T-cell (primary cell): ENCODE data around the gene CEP192. TPM values are rescaled to one million over a fixed set of nuclear protein-coding genes. Genes with fewer than 3 reads are reported as not detected.

Source experiments
- ATAC-seq, 4 experiments: fragments of 200-7000 bp in 3 of 4; fragments of 150-1000 bp in 1 of 4; cut with Tn5 transposase; replicated peaks in 1 of 4; 1 replicate in 3 of 4; 2 replicates in 1 of 4; pipeline ENCODE4 v1.10.0; 2021; ENCODE audit warnings: moderate library complexity in 3 of 4, mild to moderate bottlenecking in 2 of 4, moderate number of reproducible peaks in 1 of 4
- CTCF ChIA-PET, 2 donors: fragments of 300-600 bp; sonication (Branson Sonifier 250); formaldehyde crosslinking; loops; one replicate each; lab custom pipeline; 2022; ENCODE audit warnings: antibody characterized with exemption in 2 of 2; lab: Charles Lee
- POLR2A ChIA-PET, 2 donors: fragments of 300-600 bp; sonication (Branson Sonifier 250); formaldehyde crosslinking; loops; one replicate each; lab custom pipeline; 2022; ENCODE audit warnings: antibody characterized with exemption in 2 of 2; lab: Charles Lee
- DNase-seq, 35 experiments: peaks; one replicate each; pipeline versions ENCODE4 v3.0.0 to v3.0.0-alpha.2; 2013 to 2023
- H3K27ac ChIP-seq: one replicate; pipeline ENCODE4 v1.5.1; 2013; ENCODE audit warnings: low read length
- H3K27me3 ChIP-seq, 2 experiments: replicated peaks in 1 of 2; 1 replicate in 1 of 2; 2 replicates in 1 of 2; pipeline versions ENCODE4 v1.6.1 to v1.7.0; 2013; ENCODE audit warnings: low read length in 1 of 2, mixed read lengths in 1 of 2; ENCODE audit not compliant: control insufficient read depth in 2 of 2, insufficient read depth in 2 of 2; ENCODE audit errors: extremely low read depth in 1 of 2
- H3K36me3 ChIP-seq, 2 donors: 1 replicate in 1 of 2; 2 replicates in 1 of 2; pipeline versions ENCODE4 v1.6.1 to v1.7.0; 2013; ENCODE audit warnings: low read length in 1 of 2; ENCODE audit not compliant: control insufficient read depth in 2 of 2, insufficient read depth in 1 of 2; ENCODE audit errors: extremely low read depth in 1 of 2
- H3K4me1 ChIP-seq, 2 experiments: 1 replicate in 1 of 2; 2 replicates in 1 of 2; pipeline versions ENCODE4 v1.6.1 to v1.7.0; 2013; ENCODE audit warnings: low read length in 2 of 2, mixed read lengths in 1 of 2; ENCODE audit not compliant: insufficient read depth in 2 of 2, control insufficient read depth in 1 of 2; ENCODE audit errors: extremely low read depth in 1 of 2
- H3K4me3 ChIP-seq, 2 donors: 1 replicate in 1 of 2; 2 replicates in 1 of 2; pipeline versions ENCODE4 v1.5.1 to v1.7.0; 2013; ENCODE audit warnings: mild to moderate bottlenecking in 2 of 2, low read length in 1 of 2, moderate library complexity in 1 of 2; ENCODE audit not compliant: control insufficient read depth in 1 of 2; ENCODE audit errors: extremely low read depth in 1 of 2
- H3K9me3 ChIP-seq: 2 replicates; pipeline ENCODE4 v1.7.0; 2013
- H3K27ac Mint-ChIP-seq, 2 donors: one replicate each; pipeline ENCODE4 v1.8.0; 2020 to 2021; ENCODE audit warnings: mild to moderate bottlenecking in 2 of 2, mixed read lengths in 2 of 2
- H3K27me3 Mint-ChIP-seq, 2 donors: one replicate each; pipeline ENCODE4 v1.8.0; 2021 to 2022; ENCODE audit warnings: mixed read lengths in 2 of 2
- H3K36me3 Mint-ChIP-seq: one replicate; pipeline ENCODE4 v1.8.0; 2021; ENCODE audit warnings: mixed read lengths
- H3K4me1 Mint-ChIP-seq, 3 donors: one replicate each; pipeline ENCODE4 v1.8.0; 2020 to 2022; ENCODE audit warnings: mixed read lengths in 3 of 3, mild to moderate bottlenecking in 1 of 3
- H3K4me3 Mint-ChIP-seq, 3 donors: one replicate each; pipeline ENCODE4 v1.8.0; 2020 to 2022; ENCODE audit warnings: mild to moderate bottlenecking in 3 of 3, mixed read lengths in 3 of 3, moderate library complexity in 3 of 3
- H3K9me3 Mint-ChIP-seq, 3 donors: one replicate each; pipeline ENCODE4 v1.8.0; 2020 to 2022; ENCODE audit warnings: mixed read lengths in 3 of 3
- WGBS: methylation state at CpG from one replicate; pipeline ENCODE4 v1.1.5; 2013; ENCODE audit warnings: missing lambda C conversion rate; ENCODE audit not compliant: insufficient coverage; 5-methylcytosine and 5-hydroxymethylcytosine counted together
- total RNA-seq, 35 experiments: library from RNA in 6 of 35; stranded (reverse) in 6 of 35; fragments of 120-200 nt in 1 of 35; gene quantifications; one replicate each; pipeline versions ENCODE4 v1.2.1 to v1.2.4 and lab custom pipeline; 2013 to 2026

CEP192 gene
- total RNA-seq, 5 donors from 2014 or later (not counting 1 experiment from before 2014, with no cell fraction given), result 28.9 to 37.2 (median 32.9) TPM

DNA sequence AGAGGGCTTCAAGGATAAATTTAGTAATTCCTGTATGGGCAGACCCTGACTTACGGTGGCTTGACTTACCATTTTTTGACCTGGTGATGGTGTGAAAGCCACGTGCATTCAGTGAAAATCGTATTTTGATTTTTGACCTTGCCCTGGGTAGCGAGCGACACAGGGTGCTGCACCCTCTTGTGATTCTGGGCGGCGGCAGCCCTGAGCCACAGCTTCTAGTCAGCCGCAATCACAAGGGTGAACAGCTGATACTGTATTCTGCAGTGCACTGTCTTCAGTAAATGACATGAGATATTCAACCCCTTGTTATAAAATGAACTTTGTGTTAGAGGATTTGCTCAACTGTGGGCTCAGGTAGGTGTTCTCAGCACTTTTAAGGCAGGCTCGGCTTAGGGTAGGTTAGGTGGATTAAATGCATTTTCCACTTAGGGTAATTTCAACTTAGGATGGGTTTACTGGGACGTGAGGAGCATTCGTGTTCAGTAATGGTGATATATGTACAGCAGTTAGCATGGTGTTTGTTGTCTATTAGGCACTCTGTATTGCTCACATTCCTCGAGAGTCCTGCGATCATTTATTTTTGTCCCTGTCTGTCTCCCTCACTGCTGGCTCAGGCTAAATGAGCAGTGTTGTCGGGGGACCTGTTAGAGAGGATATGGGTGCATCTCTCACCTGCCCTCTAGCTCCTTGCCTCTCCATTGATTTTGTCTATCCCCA, 109.9 kb downstream of the CEP192 start:
- H3K4me1 ChIP-seq, result no peaks in the 10 kb centered on the region
- ATAC-seq (no peak), DNase-seq (no peak)
- CTCF ChIA-PET, result no interaction called here
- H3K9me3 ChIP-seq, result no peaks in the 10 kb centered on the region
- H3K27ac ChIP-seq, result no peak overlapping the region
- peaks cover 0 to 6% (median 3%) of the 10 kb centered on the region in 3 donors for H3K4me1 Mint-ChIP-seq
- no peak overlapping the region for H3K27ac Mint-ChIP-seq
- H3K27me3 Mint-ChIP-seq, result no peaks in the 10 kb centered on the region
- WGBS, result 94% methylated on average over 11 of the region's 14 CpGs
- no peaks in the 10 kb centered on the region for H3K27me3 ChIP-seq
- peaks cover 2 to 73% of the 10 kb centered on the region in 2 donors for H3K36me3 ChIP-seq
- H3K4me3 ChIP-seq, result no peak overlapping the region
- POLR2A ChIA-PET, result no interaction called here
- H3K9me3 Mint-ChIP-seq, result no peaks in the 10 kb centered on the region
- peaks cover 75% of the 10 kb centered on the region for H3K36me3 Mint-ChIP-seq
- no peak overlapping the region for H3K4me3 Mint-ChIP-seq

DNA sequence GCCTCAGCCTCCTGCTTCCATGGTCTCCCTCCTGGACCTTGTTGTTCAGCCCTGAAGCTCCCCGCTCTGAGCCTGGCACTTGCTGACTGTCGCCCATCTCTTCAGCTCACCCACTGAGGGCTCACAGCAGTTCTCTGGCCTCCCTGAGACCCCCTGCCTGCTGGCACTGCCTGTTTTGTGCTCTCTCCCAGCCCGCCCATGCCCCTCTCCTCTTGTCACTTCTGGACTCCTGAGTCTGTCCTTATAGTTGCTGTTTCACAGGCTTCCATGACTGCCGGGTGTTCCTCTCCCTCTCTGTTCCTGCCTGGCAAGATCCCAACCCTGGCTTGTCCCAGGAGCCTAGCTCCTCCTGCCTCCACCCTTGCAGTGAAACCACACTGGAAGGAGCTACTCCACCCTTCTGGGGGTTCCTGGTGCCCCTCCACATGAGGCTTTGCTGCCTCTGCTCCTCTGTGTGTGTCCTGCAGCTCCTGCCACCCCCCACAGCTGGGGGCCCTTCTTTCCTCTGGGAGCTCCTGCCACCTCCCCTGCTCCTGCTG, 110.6 kb downstream of the CEP192 start:
- POLR2A ChIA-PET, result no interaction called here
- CTCF ChIA-PET, result no interaction called here
- H3K4me1 ChIP-seq, result no peaks in the 10 kb centered on the region
- Mint-ChIP-seq H3K4me1 (peaks cover 0 to 6% (median 4%) of the 10 kb centered on the region in 3 donors), H3K9me3 (no peaks in the 10 kb centered on the region), H3K36me3 (peaks cover 75% of the 10 kb centered on the region), H3K27me3 (no peaks in the 10 kb centered on the region), H3K27ac (no peak overlapping the region), H3K4me3 (no peak overlapping the region)
- H3K9me3 ChIP-seq, result no peaks in the 10 kb centered on the region
- no peak overlapping the region for H3K27ac ChIP-seq
- DNase-seq (no peak), ATAC-seq (no peak)
- WGBS, result 100% methylated on average over 4 of the region's 4 CpGs
- peaks cover 0 to 72% of the 10 kb centered on the region in 2 donors for H3K36me3 ChIP-seq
- no peaks in the 10 kb centered on the region for H3K27me3 ChIP-seq
- H3K4me3 ChIP-seq, result no peak overlapping the region

DNA sequence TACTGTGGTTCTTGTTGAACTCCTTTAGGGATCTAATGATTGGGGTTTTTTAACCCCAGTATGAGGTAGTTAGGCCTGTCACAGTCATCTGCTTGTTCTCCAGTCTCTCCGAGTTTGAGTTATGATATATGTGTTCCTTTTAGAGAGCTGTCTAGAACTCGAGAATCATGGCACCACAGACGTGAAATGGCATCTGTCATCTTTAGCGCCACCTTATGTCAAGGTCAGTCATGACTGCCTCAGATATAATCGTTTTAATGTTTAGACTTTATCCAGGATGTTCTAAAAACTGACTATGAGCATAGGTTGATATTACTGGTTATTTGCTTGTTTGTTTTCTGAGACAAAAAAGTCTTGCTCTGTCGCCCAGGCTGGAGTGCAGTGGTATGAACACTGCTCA, 112.2 kb downstream of the CEP192 start:
- Mint-ChIP-seq H3K9me3 (no peaks in the 10 kb centered on the region), H3K27ac (no peak overlapping the region), H3K27me3 (no peaks in the 10 kb centered on the region), H3K4me3 (no peak overlapping the region), H3K4me1 (peaks cover 0 to 6% (median 4%) of the 10 kb centered on the region in 3 donors), H3K36me3 (peaks cover 84% of the 10 kb centered on the region)
- ChIA-PET CTCF (no interaction called here), POLR2A (no interaction called here)
- Histone ChIP-seq H3K27me3 (no peaks in the 10 kb centered on the region), H3K4me1 (no peaks in the 10 kb centered on the region), H3K9me3 (no peaks in the 10 kb centered on the region), H3K27ac (no peak overlapping the region), H3K4me3 (no peak overlapping the region), H3K36me3 (peaks cover 0 to 77% of the 10 kb centered on the region in 2 donors)
- no peak for ATAC-seq
- WGBS, result 80% methylated on average over 3 of the region's 6 CpGs
- DNase-seq, result peak in 1 of 35 experiments; percentile 10

DNA sequence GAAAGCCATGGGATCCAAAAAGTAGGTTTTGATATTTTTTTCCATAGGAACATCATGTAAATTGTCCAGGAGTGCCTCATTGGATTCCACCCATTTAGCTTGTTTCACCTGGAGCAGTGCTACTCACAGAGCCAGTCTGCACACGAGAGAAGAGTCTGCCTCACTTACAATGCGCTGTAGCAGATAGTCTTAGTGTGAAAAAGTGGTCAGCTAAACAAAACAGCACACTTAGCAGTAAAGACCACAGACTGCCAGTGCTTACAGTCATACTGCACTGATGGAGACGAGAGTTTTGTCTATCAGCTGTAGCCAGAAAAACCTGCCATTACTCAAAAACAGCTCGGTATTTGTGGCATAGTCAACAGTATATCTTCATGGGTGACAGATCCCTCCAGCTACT, 113.9 kb downstream of the CEP192 start:
- Histone ChIP-seq H3K4me3 (no peak overlapping the region), H3K27ac (no peak overlapping the region), H3K4me1 (no peaks in the 10 kb centered on the region), H3K27me3 (no peaks in the 10 kb centered on the region), H3K36me3 (peaks cover 0 to 80% of the 10 kb centered on the region in 2 donors), H3K9me3 (no peaks in the 10 kb centered on the region)
- no peak for DNase-seq
- Mint-ChIP-seq H3K9me3 (no peaks in the 10 kb centered on the region), H3K36me3 (peaks cover 87% of the 10 kb centered on the region), H3K4me3 (no peak overlapping the region), H3K27ac (no peak overlapping the region), H3K4me1 (peaks cover 0 to 6% (median 4%) of the 10 kb centered on the region in 3 donors), H3K27me3 (no peaks in the 10 kb centered on the region)
- ChIA-PET CTCF (no interaction called here), POLR2A (no interaction called here)
- no peak for ATAC-seq
- WGBS, result 100% methylated on average over 2 of the region's 4 CpGs

DNA sequence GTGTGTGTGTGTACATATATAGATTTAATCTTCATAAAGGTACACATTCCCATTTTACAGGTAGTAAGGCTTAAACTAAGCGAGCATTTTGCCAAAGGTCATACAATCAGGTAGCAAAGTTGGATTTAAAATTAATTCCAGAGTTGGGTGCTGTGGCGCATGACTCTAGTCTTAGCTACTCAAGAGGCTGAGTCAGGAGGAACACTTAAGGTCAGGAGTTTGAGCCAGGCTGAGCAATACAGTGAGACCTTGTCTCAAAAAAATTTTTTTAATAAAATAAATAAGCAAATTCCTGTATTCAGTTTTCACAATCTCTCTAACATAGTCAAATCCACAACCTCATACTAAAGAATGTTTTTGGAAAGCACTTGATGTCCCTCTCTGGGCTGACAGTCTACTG, 115.9 kb downstream of the CEP192 start:
- Mint-ChIP-seq H3K4me1 (peaks cover 0 to 5% (median 4%) of the 10 kb centered on the region in 3 donors), H3K9me3 (no peaks in the 10 kb centered on the region), H3K27me3 (no peaks in the 10 kb centered on the region), H3K4me3 (no peak overlapping the region), H3K27ac (no peak overlapping the region), H3K36me3 (peaks cover 80% of the 10 kb centered on the region)
- Histone ChIP-seq H3K27me3 (no peaks in the 10 kb centered on the region), H3K9me3 (no peaks in the 10 kb centered on the region), H3K4me3 (no peak overlapping the region), H3K4me1 (no peaks in the 10 kb centered on the region), H3K36me3 (peaks cover 0 to 72% of the 10 kb centered on the region in 2 donors), H3K27ac (no peak overlapping the region)
- ChIA-PET POLR2A (no interaction called here), CTCF (no interaction called here)
- WGBS, result no CpG with 5 or more reads among the region's 2 CpGs
- DNase-seq (no peak), ATAC-seq (no peak)

DNA sequence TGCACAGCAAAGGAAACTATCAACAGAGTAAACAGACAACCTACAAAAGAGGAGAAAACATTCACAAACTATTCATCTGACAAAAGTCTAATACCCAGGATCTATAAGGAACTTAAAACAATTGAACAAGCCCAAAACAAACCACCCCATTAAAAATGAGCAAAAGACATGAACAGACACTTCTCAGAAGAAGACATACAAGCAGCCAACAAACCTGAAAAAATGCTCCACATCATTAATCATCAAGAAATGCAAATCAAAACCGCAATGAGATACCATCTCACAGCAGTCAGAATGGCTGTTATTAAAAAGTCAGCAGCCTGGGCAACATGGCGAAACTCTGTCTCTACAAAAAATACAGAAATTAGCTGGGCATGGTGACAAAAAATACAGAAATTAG, 117.2 kb downstream of the CEP192 start:
- CTCF ChIA-PET, result interaction anchor here in 1 of 2 donors (0.7 kb wide), 1 partner anchor 17 kb away, joined by 3 read pairs; no protein-coding TSS in a partner anchor
- Mint-ChIP-seq H3K9me3 (no peaks in the 10 kb centered on the region), H3K4me1 (peaks cover 0 to 4% (median 0%) of the 10 kb centered on the region in 3 donors), H3K36me3 (peaks cover 75% of the 10 kb centered on the region), H3K4me3 (no peak overlapping the region), H3K27me3 (no peaks in the 10 kb centered on the region), H3K27ac (peak overlapping the region in 1 of 2 donors; percentile 7)
- no peak overlapping the region for H3K4me3 ChIP-seq
- H3K4me1 ChIP-seq, result no peaks in the 10 kb centered on the region
- no peaks in the 10 kb centered on the region for H3K27me3 ChIP-seq
- ATAC-seq (no peak), DNase-seq (no peak)
- POLR2A ChIA-PET, result no interaction called here
- no peak overlapping the region for H3K27ac ChIP-seq
- no CpG with 5 or more reads among the region's 2 CpGs for WGBS
- no peaks in the 10 kb centered on the region for H3K9me3 ChIP-seq
- peaks cover 0 to 63% of the 10 kb centered on the region in 2 donors for H3K36me3 ChIP-seq
